ENCODE results near the gene CORIN. TPM values are rescaled to one million over a fixed set of nuclear protein-coding genes. Genes with fewer than 3 reads are reported as not detected.

CORIN gene
- total RNA-seq, 1 experiment from 2014 or later = 3.5 TPM

DNA sequence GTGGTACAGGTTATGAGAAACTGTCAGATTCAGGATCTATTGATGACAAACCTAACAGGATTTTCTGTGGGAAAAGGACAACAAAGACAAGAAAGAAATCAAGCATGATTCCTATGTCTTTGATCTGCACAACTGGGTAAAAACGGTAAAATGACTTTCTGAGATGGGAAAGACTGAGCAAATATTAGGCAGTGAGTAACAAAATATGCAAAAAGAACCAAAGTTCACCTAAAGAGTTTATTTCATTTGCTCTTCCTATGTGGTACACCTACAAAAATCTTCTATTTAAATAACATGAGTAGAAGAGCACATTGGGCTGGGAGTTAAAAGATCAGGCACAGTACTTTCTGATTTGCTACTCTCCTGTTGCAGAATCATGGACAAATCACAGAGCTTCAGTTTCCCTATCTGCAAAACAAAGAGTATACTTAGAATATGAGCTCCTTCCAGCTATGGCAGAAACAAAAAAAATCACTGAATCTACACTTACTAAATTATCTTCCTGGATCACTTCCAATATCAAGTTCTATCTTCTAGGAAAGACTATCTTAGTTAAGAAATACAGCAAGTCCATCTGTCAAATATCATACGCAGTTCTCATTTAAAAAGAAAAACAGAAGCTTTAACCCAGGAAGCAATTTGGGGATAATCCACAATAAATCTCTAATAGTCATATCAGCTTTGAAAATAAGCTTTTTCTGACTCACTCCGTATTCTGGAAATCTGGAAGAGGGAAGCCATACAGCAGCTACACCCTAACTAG is 39.1 kb upstream of the CORIN start:
- ChIA-PET POLR2A (interaction anchor here (1.0 kb wide), 1 partner anchor 8 kb away, joined by 3 read pairs; no protein-coding TSS in a partner anchor), CTCF (no interaction called here), RAD21 (ENCODE audit: low non-redundant PET in 1 of 2, low total read pairs in 2 of 2, uncharacterized antibody in 2 of 2, unreplicated experiment in 2 of 2) (no interaction called here)
- Histone ChIP-seq H4K20me1 (ENCODE audit: insufficient read depth) (0 out of 2 replicates have a peak, but pooled peaks cover 6% of the 10 kb centered on the region), H3K27me3 (ENCODE audit: insufficient read depth, low read length) (no peaks in the 10 kb centered on the region), H3K4me3 (replicated peaks in 1 of 2; ENCODE audit: low read depth in 1 of 2, low read length in 2 of 2) (no peak overlapping the region), H3K27ac (ENCODE audit: low read depth, low read length) (no peak overlapping the region), H2AFZ (ENCODE audit: low read depth, low read length, poor library complexity, severe bottlenecking) (no peak overlapping the region), H3K79me2 (ENCODE audit: insufficient read depth, low read length) (0 out of 2 replicates have a peak, but pooled peaks cover 6% of the 10 kb centered on the region), H3K9ac (ENCODE audit: low read length) (no peak overlapping the region), H3K9me2 (ENCODE audit: insufficient read depth) (no peaks in the 10 kb centered on the region), H3K4me1 (ENCODE audit: control insufficient read depth in 1 of 2, insufficient read depth in 2 of 2, low read length in 2 of 2) (no peaks in the 10 kb centered on the region), H3K36me3 (ENCODE audit: control insufficient read depth in 1 of 2, insufficient read depth in 2 of 2, low read length in 2 of 2) (peaks cover 53 to 55% of the 10 kb centered on the region in 2 experiments), H3K4me2 (ENCODE audit: low read length) (no peak overlapping the region), H3K9me3 (ENCODE audit: control insufficient read depth in 1 of 2, insufficient read depth in 1 of 2, low read depth in 1 of 2, low read length in 2 of 2) (peaks cover 2 to 3% of the 10 kb centered on the region in 2 experiments; a peak in 2 of 4 replicates)
- intact Hi-C loops (cut with micrococcal nuclease) = no loop called here
- BruUV-seq (replicated peaks) = no TSS peak
- TF ChIP-seq CBX3 (IDR thresholded peaks at IDR 0.05; ENCODE audit: low read depth) = no peak
- TF ChIP-seq SP1 (IDR thresholded peaks at IDR 0.05; ENCODE audit: low read depth) = no peak
- TF ChIP-seq POLR2A (IDR thresholded peaks at IDR 0.05; ENCODE audit: borderline replicate concordance, extremely low read depth, insufficient read depth, insufficient read length) = no peak
- ATAC-seq = no peak
- no peak for DNase-seq (ENCODE audit: low read depth, low spot score)

DNA sequence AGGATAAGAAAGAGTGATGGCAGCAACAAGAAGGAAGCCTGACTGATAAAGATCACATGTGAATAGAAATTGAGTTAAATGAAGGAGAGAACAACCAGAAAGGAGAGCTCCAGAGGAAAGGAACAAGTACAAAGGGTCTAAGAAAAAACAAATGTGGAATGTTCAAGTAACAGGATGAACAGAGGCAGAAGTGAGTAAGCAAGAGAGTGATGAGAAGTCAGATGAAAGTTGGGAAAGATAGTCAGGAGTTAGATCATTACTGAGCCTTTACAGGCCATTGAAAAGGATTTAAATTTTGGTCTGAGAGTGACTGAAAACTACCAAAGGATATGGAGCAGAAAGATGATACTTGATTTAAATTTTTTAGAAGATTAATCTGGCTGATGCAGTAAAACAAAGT is 38.4 kb upstream of the CORIN start:
- H3K9ac ChIP-seq (ENCODE audit: low read length) = no peak overlapping the region
- H3K79me2 ChIP-seq (ENCODE audit: insufficient read depth, low read length) = 0 out of 2 replicates have a peak, but pooled peaks cover 7% of the 10 kb centered on the region
- DNase-seq (ENCODE audit: low read depth, low spot score) = no peak
- no peak for ATAC-seq
- no peaks in the 10 kb centered on the region for H3K9me2 ChIP-seq (ENCODE audit: insufficient read depth)
- no peaks in the 10 kb centered on the region for H3K4me1 ChIP-seq (ENCODE audit: control insufficient read depth in 1 of 2, insufficient read depth in 2 of 2, low read length in 2 of 2)
- H3K27me3 ChIP-seq (ENCODE audit: insufficient read depth, low read length) = no peaks in the 10 kb centered on the region
- no peak overlapping the region for H3K27ac ChIP-seq (ENCODE audit: low read depth, low read length)
- 0 out of 2 replicates have a peak, but pooled peaks cover 6% of the 10 kb centered on the region for H4K20me1 ChIP-seq (ENCODE audit: insufficient read depth)
- CTCF ChIA-PET = no interaction called here
- no peak for TF ChIP-seq CBX3 (IDR thresholded peaks at IDR 0.05; ENCODE audit: low read depth)
- TF ChIP-seq SIN3A (IDR thresholded peaks at IDR 0.05; ENCODE audit: low read depth) = no peak
- intact Hi-C loops (cut with micrococcal nuclease) = no loop called here
- H3K4me2 ChIP-seq (ENCODE audit: low read length) = no peak overlapping the region
- H3K36me3 ChIP-seq (ENCODE audit: control insufficient read depth in 1 of 2, insufficient read depth in 2 of 2, low read length in 2 of 2) = peaks cover 50 to 53% of the 10 kb centered on the region in 2 experiments
- no peak overlapping the region for H2AFZ ChIP-seq (ENCODE audit: low read depth, low read length, poor library complexity, severe bottlenecking)
- POLR2A ChIA-PET = no interaction called here
- RAD21 ChIA-PET (ENCODE audit: low non-redundant PET in 1 of 2, low total read pairs in 2 of 2, uncharacterized antibody in 2 of 2, unreplicated experiment in 2 of 2) = no interaction called here
- H3K4me3 ChIP-seq (replicated peaks in 1 of 2; ENCODE audit: low read depth in 1 of 2, low read length in 2 of 2) = no peak overlapping the region
- no TSS peak for BruUV-seq (replicated peaks)
- peaks cover 2 to 3% of the 10 kb centered on the region in 2 experiments; a peak in 2 of 4 replicates for H3K9me3 ChIP-seq (ENCODE audit: control insufficient read depth in 1 of 2, insufficient read depth in 1 of 2, low read depth in 1 of 2, low read length in 2 of 2)

Data from HCT116 (cell line).